NK-92 (cell line): Measurements from ENCODE around the gene CDH2.

Experiments used
- DNase-seq: peaks from one replicate; lab custom pipeline; 2025; ENCODE audit not compliant: unreplicated experiment; lab: John Stamatoyannopoulos, UW

Gene CDH2

GRCh38 chr18:28003451-28003850, 173.5 kb downstream of the CDH2 start:
- DNase-seq: no peak

- DNase-seq: no peak
Observed at GRCh38 chr18:28002841-28003240, 174.1 kb downstream of the CDH2 start.

GRCh38 chr18:27996801-27997272, 180.1 kb downstream of the CDH2 start:
- DNase-seq: no peak

- DNase-seq: no peak
Observed at GRCh38 chr18:27995770-27996502, 181.0 kb downstream of the CDH2 start.

GRCh38 chr18:27994571-27994970, 182.4 kb downstream of the CDH2 start:
- no peak for DNase-seq

GRCh38 chr18:27991391-27991790, 185.5 kb downstream of the CDH2 start:
- no peak for DNase-seq

GRCh38 chr18:27985832-27986231, 191.1 kb downstream of the CDH2 start:
- no peak for DNase-seq

- DNase-seq: no peak
Observed at GRCh38 chr18:27983780-27984179, 193.2 kb downstream of the CDH2 start.

- no peak for DNase-seq
Observed at GRCh38 chr18:27976806-27977408, 200.0 kb downstream of the CDH2 start.

GRCh38 chr18:27970321-27970720, 206.6 kb downstream of the CDH2 start:
- no peak for DNase-seq

GRCh38 chr18:27969206-27969605, 207.7 kb downstream of the CDH2 start:
- no peak for DNase-seq

GRCh38 chr18:27967913-27968824, 208.8 kb downstream of the CDH2 start:
- DNase-seq: no peak

GRCh38 chr18:27966881-27967280, 210.0 kb downstream of the CDH2 start:
- no peak for DNase-seq

- DNase-seq: no peak
Observed at GRCh38 chr18:27964811-27965210, 212.1 kb downstream of the CDH2 start.

- DNase-seq: no peak
Observed at GRCh38 chr18:27959101-27959500, 217.8 kb downstream of the CDH2 start.

GRCh38 chr18:27956001-27956640, 220.8 kb downstream of the CDH2 start:
- DNase-seq: no peak

- no peak for DNase-seq
Observed at GRCh38 chr18:27954226-27954625, 222.7 kb downstream of the CDH2 start.

- no peak for DNase-seq
Observed at GRCh38 chr18:27952741-27953140, 224.2 kb downstream of the CDH2 start.

- no peak for DNase-seq
Observed at GRCh38 chr18:27950648-27951228, 226.2 kb downstream of the CDH2 start.

GRCh38 chr18:27948986-27949385, 227.9 kb downstream of the CDH2 start:
- DNase-seq: no peak

GRCh38 chr18:27942706-27943105, 234.2 kb downstream of the CDH2 start:
- no peak for DNase-seq
